A549 (cell line): ENCODE data around the gene PRELID3B. TPM values are rescaled to one million over a fixed set of nuclear protein-coding genes. Genes with fewer than 3 reads are reported as not detected.

Experiments
- ATAC-seq, 2 experiments: fragments of 200-7000 bp in 1 of 2; fragments of >200 bp in 1 of 2; cut with Nextera tagmentation in 1 of 2; cut with Tn5 transposase in 1 of 2; 3 replicates each; pipeline versions ENCODE4 v1.8.0 to v1.9.1; 2018 to 2020; ENCODE audit warnings: mild to moderate bottlenecking in 1 of 2, moderate library complexity in 1 of 2
- CTCF ChIA-PET: fragments of 300-600 bp; sonication (Branson Sonifier 250); formaldehyde crosslinking; extraction: SDS; loops from one replicate; lab custom pipeline; 2021; ENCODE audit warnings: antibody characterized with exemption, inconsistent platforms; lab: Yijun Ruan, JAX
- POLR2A ChIA-PET: fragments of 350-600 bp; formaldehyde crosslinking; extraction: SDS; loops from one replicate; lab custom pipeline; 2021; ENCODE audit warnings: antibody characterized with exemption, inconsistent platforms; lab: Yijun Ruan, JAX
- DNase-seq, 2 experiments: peaks; one replicate each; pipeline versions ENCODE4 v3.0.0 to v3.0.0-alpha.2; 2011 to 2016; ENCODE audit warnings: low read depth in 1 of 2, low spot score in 1 of 2
- FAIRE-seq: peaks from 2 replicates; lab custom pipeline; 2011; peaks lifted over from hg19 to GRCh38; lab: Jason Lieb, UNC
- H3K27ac ChIP-seq, 2 experiments: fragments of >200 bp; sonication (Bioruptor Twin); formaldehyde crosslinking; 3 replicates each; pipeline ENCODE4 v1.5.1; 2016 to 2017
- H3K4me1 ChIP-seq: fragments of >200 bp; sonication (Bioruptor Twin); formaldehyde crosslinking; 3 replicates; pipeline ENCODE4 v1.6.1; 2016
- H3K4me2 ChIP-seq: fragments of >200 bp; sonication (Bioruptor Twin); formaldehyde crosslinking; 3 replicates; pipeline ENCODE4 v1.6.1; 2016
- H3K4me3 ChIP-seq: fragments of >200 bp; sonication (Bioruptor Twin); formaldehyde crosslinking; 3 replicates; pipeline ENCODE4 v1.5.1; 2016
- H3K9me3 ChIP-seq: fragments of >200 bp; sonication (Bioruptor Twin); formaldehyde crosslinking; 3 replicates; pipeline ENCODE4 v1.6.1; 2016
- BCL3 ChIP-seq: fragments of >200 bp; sonication (Bioruptor Twin); formaldehyde crosslinking; IDR thresholded peaks from 3 replicates; pipeline ENCODE4 v1.6.1; 2016
- CBX8 ChIP-seq: fragments of 200-600 bp; sonication (generic); IDR thresholded peaks from 2 replicates; pipeline ENCODE4 v1.6.1; 2016
- CEBPB ChIP-seq, 2 experiments: fragments of >200 bp in 1 of 2; sonication (Bioruptor Twin) in 1 of 2; formaldehyde crosslinking in 1 of 2; IDR thresholded peaks; 2 replicates each; pipeline ENCODE4 v1.6.1; 2012 to 2016
- EHF ChIP-seq: fragments of 250-450 bp; sonication (Bioruptor Pico); IDR thresholded peaks from 2 replicates; pipeline ENCODE4 v1.5.0; 2020; ENCODE audit warnings: mild to moderate bottlenecking
- ELK1 ChIP-seq: fragments of 150-350 bp; IDR thresholded peaks from 2 replicates; pipeline ENCODE4 v1.6.1; 2014; ENCODE audit warnings: low read depth, mild to moderate bottlenecking, low read length
- FOXS1 ChIP-seq: fragments of 250-450 bp; sonication (Bioruptor Pico); IDR thresholded peaks from 2 replicates; pipeline ENCODE4 v1.5.0; 2020; ENCODE audit warnings: mild to moderate bottlenecking, moderate library complexity
- GATA3 ChIP-seq: IDR thresholded peaks from 2 replicates; pipeline ENCODE4 v1.6.1; 2012; ENCODE audit warnings: borderline replicate concordance
- HES2 ChIP-seq: fragments of >200 bp; sonication (Bioruptor Twin); formaldehyde crosslinking; IDR thresholded peaks from 2 replicates; pipeline ENCODE4 v1.6.1; 2016
- HMGXB4 ChIP-seq: fragments of 250-450 bp; sonication (Bioruptor Pico); IDR thresholded peaks from 2 replicates; pipeline ENCODE4 v1.5.0; 2021; ENCODE audit warnings: mild to moderate bottlenecking, moderate library complexity, borderline replicate concordance
- HOXB13 ChIP-seq: fragments of 250-450 bp; sonication (Bioruptor Pico); IDR thresholded peaks from 2 replicates; pipeline ENCODE4 v1.5.0; 2020; ENCODE audit warnings: low read depth, mild to moderate bottlenecking, moderate library complexity
- HOXB5 ChIP-seq: fragments of 250-450 bp; sonication (Bioruptor Pico); IDR thresholded peaks from 2 replicates; pipeline ENCODE4 v1.5.0; 2020; ENCODE audit warnings: mild to moderate bottlenecking, moderate library complexity
- MYC ChIP-seq: IDR thresholded peaks from 2 replicates; pipeline ENCODE4 v1.6.1; 2012; ENCODE audit warnings: mild to moderate bottlenecking, inconsistent platforms, low read length, improper control_type of control experiment, borderline replicate concordance
- NPAS2 ChIP-seq: fragments of 250-450 bp; sonication (Bioruptor Pico); IDR thresholded peaks from 2 replicates; pipeline ENCODE4 v1.8.0; 2022; ENCODE audit warnings: mild to moderate bottlenecking, moderate library complexity, borderline replicate concordance
- NR3C1 ChIP-seq: fragments of >200 bp; sonication (Bioruptor Twin); formaldehyde crosslinking; IDR thresholded peaks from 3 replicates; pipeline ENCODE4 v1.6.1; 2017
- PBX3 ChIP-seq: IDR thresholded peaks from 2 replicates; pipeline ENCODE4 v1.6.1; 2012
- POLR2AphosphoS2 ChIP-seq: conservative IDR thresholded peaks from 2 replicates; pipeline ENCODE4 v1.6.1; 2012; ENCODE audit warnings: low read length, improper control_type of control experiment, inconsistent platforms
- RARB ChIP-seq: fragments of 250-450 bp; sonication (Bioruptor Pico); IDR thresholded peaks from 2 replicates; pipeline ENCODE4 v1.8.0; 2021; ENCODE audit warnings: mild to moderate bottlenecking, moderate library complexity
- RCOR1 ChIP-seq: fragments of 150-350 bp; IDR thresholded peaks from 2 replicates; pipeline ENCODE4 v1.6.1; 2014; ENCODE audit warnings: antibody characterized with exemption, low read length, low read depth
- REST ChIP-seq: fragments of 200-600 bp; sonication (generic); IDR thresholded peaks from 2 replicates; pipeline ENCODE4 v1.6.1; 2016; ENCODE audit warnings: antibody characterized with exemption, mild to moderate bottlenecking, moderate library complexity
- TP53 ChIP-seq: fragments of 250-450 bp; sonication (Bioruptor Pico); IDR thresholded peaks from 2 replicates; pipeline ENCODE4 v1.5.0; 2021; ENCODE audit warnings: mild to moderate bottlenecking, moderate library complexity
- ZC3H11A ChIP-seq: fragments of 450-650 bp; IDR thresholded peaks from 2 replicates; pipeline ENCODE4 v1.6.1; 2014; ENCODE audit warnings: antibody characterized with exemption, mild to moderate bottlenecking
- ZFP36 ChIP-seq: fragments of 450-650 bp; IDR thresholded peaks from 2 replicates; pipeline ENCODE4 v1.6.1; 2014; ENCODE audit warnings: borderline replicate concordance; ENCODE audit not compliant: partially characterized antibody
- WGBS: methylation state at CpG from one replicate; pipeline ENCODE4 v1.1.6; 2017; ENCODE audit errors: missing lambda C conversion rate; 5-methylcytosine and 5-hydroxymethylcytosine counted together
- polyA plus RNA-seq, 4 experiments: library from polyadenylated mRNA; depleted of rRNA in 3 of 4; stranded (reverse); fragments of >200 nt; fragmentation: RNase III in 1 of 4; extraction: RNeasy Plus Mini Kit Qiagen cat#74134 plus additional on column Dnase treatment in 1 of 4; gene quantifications; 2 replicates in 3 of 4; 3 replicates in 1 of 4; pipeline ENCODE4 v1.2.3, GENCODE V29; 2011 to 2017

PRELID3B gene
- polyA plus RNA-seq, 2 of the 4 experiments (the other 2 are of a cell fraction) = 85.6 to 143 TPM

GRCh38 chr20:59004763-59005522 lies 37.6 kb downstream of the PRELID3B start:
- H3K9me3 ChIP-seq = no peaks in the 10 kb centered on the region
- ATAC-seq = no peak
- H3K4me1 ChIP-seq = peaks cover 21% of the 10 kb centered on the region
- peak overlapping the region in 1 of 2 experiments; percentile 98; a peak in 1 of 6 replicates for H3K27ac ChIP-seq
- ChIA-PET POLR2A (interaction anchor here (1.6 kb wide), 1 partner anchor 28 kb away, joined by 7 read pairs; the partner anchor contains the start of gene ATP5F1E), CTCF (no interaction called here)
- DNase-seq = no peak
- TF ChIP-seq CEBPB (IDR thresholded peaks at IDR 0.05) (no peak), ZFP36 (peak; percentile 34)
- TF ChIP-seq, all 56 proteins: peak for 1
- FAIRE-seq = no peak
- Histone ChIP-seq H3K4me2 (peak overlapping the region; percentile 76), H3K4me3 (no peak overlapping the region)
- WGBS = 90% methylated on average over 15 of the region's 17 CpGs

GRCh38 chr20:59004493-59004762 lies 38.2 kb downstream of the PRELID3B start:
- no peak overlapping the region for H3K27ac ChIP-seq
- FAIRE-seq = no peak
- no peak for TF ChIP-seq NPAS2 (CRISPR knock-in tag)
- TF ChIP-seq, all 56 proteins: peak for 0
- ChIA-PET CTCF (no interaction called here), POLR2A (no interaction called here)
- no peaks in the 10 kb centered on the region for H3K9me3 ChIP-seq
- no peak overlapping the region for H3K4me2 ChIP-seq
- H3K4me1 ChIP-seq = peaks cover 21% of the 10 kb centered on the region
- DNase-seq (no peak), ATAC-seq (no peak)
- 72% methylated on average over 3 of the region's 4 CpGs for WGBS
- H3K4me3 ChIP-seq = no peak overlapping the region

- ATAC-seq (no peak), DNase-seq (no peak), FAIRE-seq (no peak)
- Histone ChIP-seq H3K27ac (no peak overlapping the region), H3K4me1 (peaks cover 21% of the 10 kb centered on the region), H3K4me3 (no peak overlapping the region), H3K9me3 (no peaks in the 10 kb centered on the region), H3K4me2 (no peak overlapping the region)
- TF ChIP-seq PBX3 = no peak
- no peak for TF ChIP-seq ZC3H11A
- TF ChIP-seq HMGXB4 = no peak
- no peak for TF ChIP-seq ELK1
- TF ChIP-seq MYC = no peak
- no peak for TF ChIP-seq CBX8
- TF ChIP-seq RCOR1 = no peak
- no peak for TF ChIP-seq FOXS1
- TF ChIP-seq GATA3 = no peak
- TF ChIP-seq CEBPB (IDR thresholded peaks at IDR 0.05) = no peak
- TF ChIP-seq TP53 (CRISPR knock-in tag) = no peak
- no peak for TF ChIP-seq EHF (CRISPR knock-in tag)
- TF ChIP-seq NR3C1 = no peak
- no peak for TF ChIP-seq REST
- no peak for TF ChIP-seq RARB
- no peak for TF ChIP-seq BCL3
- TF ChIP-seq HES2 = no peak
- TF ChIP-seq HOXB5 (CRISPR knock-in tag) = no peak
- TF ChIP-seq POLR2AphosphoS2 = no peak
- TF ChIP-seq HOXB13 (CRISPR knock-in tag) = no peak
- ChIA-PET CTCF (no interaction called here), POLR2A (no interaction called here)
- 94% methylated on average over 16 of the region's 16 CpGs for WGBS
Measured at GRCh38 chr20:59003836-59004492, 38.6 kb downstream of the PRELID3B start.
